Endothelial cell of umbilical vein (primary cell): ENCODE results near the gene PHC3.

Experiments
- EZH2 ChIP-seq: IDR thresholded peaks from 2 replicates; pipeline ENCODE4 v1.6.1; 2012; ENCODE audit warnings: borderline replicate concordance, low read depth, mild to moderate bottlenecking, moderate library complexity, low read length, inconsistent platforms; ENCODE audit not compliant: severe bottlenecking
- FOS ChIP-seq: IDR thresholded peaks from 2 replicates; pipeline ENCODE4 v1.6.1; 2011; ENCODE audit warnings: mild to moderate bottlenecking, low read length, moderate library complexity, borderline replicate concordance; ENCODE audit not compliant: insufficient read depth
- GATA2 ChIP-seq: IDR thresholded peaks from 2 replicates; pipeline ENCODE4 v1.7.0; 2011; ENCODE audit warnings: low read depth, mild to moderate bottlenecking, moderate library complexity, mixed read lengths, low read length; ENCODE audit not compliant: insufficient read length, insufficient read depth
- MYC ChIP-seq: IDR thresholded peaks from one replicate; pipeline ENCODE4 v1.6.1; 2011; ENCODE audit warnings: mild to moderate bottlenecking, low read depth, low read length
- POLR2A ChIP-seq: IDR thresholded peaks from 2 replicates; pipeline ENCODE4 v1.6.1; 2012; ENCODE audit warnings: low read depth, mild to moderate bottlenecking, control low read depth, low read length
- POLR2AphosphoS5 ChIP-seq: IDR thresholded peaks from 2 replicates; pipeline ENCODE4 v1.6.1; 2012; ENCODE audit warnings: low read depth, mild to moderate bottlenecking, control low read depth, low read length, moderate library complexity; ENCODE audit not compliant: insufficient read depth
- TF ChIP-seq, protein P1 (sequence below), 2 donors: IDR thresholded peaks; 1 replicate in 1 of 2; 2 replicates in 1 of 2; pipeline ENCODE4 v1.5.1; 2011; ENCODE audit warnings: low read length in 2 of 2, mild to moderate bottlenecking in 2 of 2, moderate library complexity in 2 of 2, control low read depth in 1 of 2, inconsistent platforms in 1 of 2, low read depth in 1 of 2; ENCODE audit not compliant: insufficient read depth in 1 of 2; ENCODE audit errors: extremely low read depth in 1 of 2
- TF ChIP-seq, protein P2 (sequence below): IDR thresholded peaks from 2 replicates; pipeline ENCODE4 v1.6.1; 2011; ENCODE audit not compliant: insufficient read depth, insufficient read length

DNA sequence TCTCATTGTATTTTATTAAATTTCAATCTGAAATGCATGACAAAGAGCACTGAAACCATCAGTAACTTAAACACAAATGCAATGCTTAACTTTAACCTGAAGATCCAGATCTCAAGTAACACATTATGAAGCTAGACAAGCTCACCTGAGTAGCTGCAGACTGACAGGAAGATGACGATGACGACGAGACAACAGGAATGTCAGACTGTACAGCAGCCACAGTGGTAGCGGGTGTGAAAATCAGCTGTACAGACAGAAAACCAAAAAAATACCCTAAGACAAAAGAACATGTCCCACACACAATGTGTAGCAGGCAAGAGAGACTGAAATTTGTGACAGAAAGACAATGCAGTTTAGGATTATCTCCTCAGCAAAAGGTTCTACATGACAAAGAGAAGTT, 36.3 kb downstream of the PHC3 start:
- no peak for TF ChIP-seq POLR2AphosphoS5
- TF ChIP-seq, protein P1, sequence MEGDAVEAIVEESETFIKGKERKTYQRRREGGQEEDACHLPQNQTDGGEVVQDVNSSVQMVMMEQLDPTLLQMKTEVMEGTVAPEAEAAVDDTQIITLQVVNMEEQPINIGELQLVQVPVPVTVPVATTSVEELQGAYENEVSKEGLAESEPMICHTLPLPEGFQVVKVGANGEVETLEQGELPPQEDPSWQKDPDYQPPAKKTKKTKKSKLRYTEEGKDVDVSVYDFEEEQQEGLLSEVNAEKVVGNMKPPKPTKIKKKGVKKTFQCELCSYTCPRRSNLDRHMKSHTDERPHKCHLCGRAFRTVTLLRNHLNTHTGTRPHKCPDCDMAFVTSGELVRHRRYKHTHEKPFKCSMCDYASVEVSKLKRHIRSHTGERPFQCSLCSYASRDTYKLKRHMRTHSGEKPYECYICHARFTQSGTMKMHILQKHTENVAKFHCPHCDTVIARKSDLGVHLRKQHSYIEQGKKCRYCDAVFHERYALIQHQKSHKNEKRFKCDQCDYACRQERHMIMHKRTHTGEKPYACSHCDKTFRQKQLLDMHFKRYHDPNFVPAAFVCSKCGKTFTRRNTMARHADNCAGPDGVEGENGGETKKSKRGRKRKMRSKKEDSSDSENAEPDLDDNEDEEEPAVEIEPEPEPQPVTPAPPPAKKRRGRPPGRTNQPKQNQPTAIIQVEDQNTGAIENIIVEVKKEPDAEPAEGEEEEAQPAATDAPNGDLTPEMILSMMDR (IDR thresholded peaks at IDR 0.05; ENCODE audit: extremely low read depth in 1 of 2, insufficient read depth in 1 of 2, low read depth in 1 of 2, low read length in 2 of 2): no peak
- TF ChIP-seq EZH2: no peak
- no peak for TF ChIP-seq MYC
- TF ChIP-seq POLR2A: no peak
- TF ChIP-seq, protein P2, sequence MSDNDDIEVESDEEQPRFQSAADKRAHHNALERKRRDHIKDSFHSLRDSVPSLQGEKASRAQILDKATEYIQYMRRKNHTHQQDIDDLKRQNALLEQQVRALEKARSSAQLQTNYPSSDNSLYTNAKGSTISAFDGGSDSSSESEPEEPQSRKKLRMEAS: no peak
- TF ChIP-seq FOS: no peak
- TF ChIP-seq GATA2: no peak
